HEK293 (cell line): ENCODE data around the gene NDST3.

ENCODE experiments used
- CTCF ChIP-seq: fragments of 450-650 bp; formaldehyde crosslinking; IDR thresholded peaks from 2 replicates; pipeline ENCODE4 v1.5.1; 2016; ENCODE audit warnings: missing biosample characterization, missing genetic modification characterization
- IKZF3 ChIP-seq: fragments of 450-650 bp; IDR thresholded peaks from 2 replicates; pipeline ENCODE4 v1.5.0; 2018; ENCODE audit warnings: missing biosample characterization, mild to moderate bottlenecking, missing genetic modification characterization, moderate library complexity
- ZBTB10 ChIP-seq: fragments of 450-650 bp; formaldehyde crosslinking; IDR thresholded peaks from 2 replicates; pipeline ENCODE4 v1.5.1; 2016; ENCODE audit warnings: missing biosample characterization, missing genetic modification characterization
- ZBTB26 ChIP-seq: fragments of 450-650 bp; formaldehyde crosslinking; optimal IDR thresholded peaks from 2 replicates; pipeline ENCODE3; 2016; ENCODE audit warnings: missing biosample characterization, mild to moderate bottlenecking, missing genetic modification characterization
- ZNF830 ChIP-seq: fragments of 450-650 bp; IDR thresholded peaks from 2 replicates; pipeline ENCODE4 v1.5.0; 2018; ENCODE audit warnings: missing biosample characterization, missing genetic modification characterization, low read depth, mild to moderate bottlenecking, moderate library complexity

- TF ChIP-seq ZNF830 (no peak), IKZF3 (no peak), ZBTB26 (tag by site-specific recombination) (no peak), CTCF (no peak), ZBTB10 (no peak)
Measured at GRCh38 chr4:118286685-118287084, 252.4 kb downstream of the NDST3 start.
